ENCODE measurements around the gene HCFC1R1.

HCFC1R1 gene

DNA sequence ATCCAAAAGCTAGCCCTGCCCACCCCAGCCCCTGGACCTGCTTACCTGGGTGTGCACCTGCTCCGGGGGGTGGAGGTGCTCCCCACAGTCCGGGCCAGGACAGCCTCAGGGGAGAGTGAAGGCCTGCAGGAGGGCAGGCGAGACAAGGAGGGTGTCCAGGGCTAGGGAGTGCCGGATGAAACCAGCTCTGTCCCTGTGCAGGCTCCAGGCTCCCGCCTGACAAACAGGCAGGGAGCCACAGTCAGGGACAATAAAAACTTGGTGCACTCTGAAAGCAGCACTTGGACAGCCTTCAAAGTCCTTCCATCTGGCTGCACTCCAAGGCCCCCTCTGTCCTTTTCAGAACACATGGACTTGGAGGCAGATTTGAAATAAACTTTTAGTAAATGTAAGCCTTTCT, 50.6 kb downstream of the HCFC1R1 start:
- DNase-seq = no peak

All from DMS53 (cell line).